ENCODE data around the gene KLHL26. TPM values are rescaled to one million over a fixed set of nuclear protein-coding genes. Genes with fewer than 3 reads are reported as not detected.

The KLHL26 gene
- total and polyA plus RNA-seq, 2 of the 4 experiments (the other 2 are of a cell fraction) = 2.2 to 4.7 TPM

DNA sequence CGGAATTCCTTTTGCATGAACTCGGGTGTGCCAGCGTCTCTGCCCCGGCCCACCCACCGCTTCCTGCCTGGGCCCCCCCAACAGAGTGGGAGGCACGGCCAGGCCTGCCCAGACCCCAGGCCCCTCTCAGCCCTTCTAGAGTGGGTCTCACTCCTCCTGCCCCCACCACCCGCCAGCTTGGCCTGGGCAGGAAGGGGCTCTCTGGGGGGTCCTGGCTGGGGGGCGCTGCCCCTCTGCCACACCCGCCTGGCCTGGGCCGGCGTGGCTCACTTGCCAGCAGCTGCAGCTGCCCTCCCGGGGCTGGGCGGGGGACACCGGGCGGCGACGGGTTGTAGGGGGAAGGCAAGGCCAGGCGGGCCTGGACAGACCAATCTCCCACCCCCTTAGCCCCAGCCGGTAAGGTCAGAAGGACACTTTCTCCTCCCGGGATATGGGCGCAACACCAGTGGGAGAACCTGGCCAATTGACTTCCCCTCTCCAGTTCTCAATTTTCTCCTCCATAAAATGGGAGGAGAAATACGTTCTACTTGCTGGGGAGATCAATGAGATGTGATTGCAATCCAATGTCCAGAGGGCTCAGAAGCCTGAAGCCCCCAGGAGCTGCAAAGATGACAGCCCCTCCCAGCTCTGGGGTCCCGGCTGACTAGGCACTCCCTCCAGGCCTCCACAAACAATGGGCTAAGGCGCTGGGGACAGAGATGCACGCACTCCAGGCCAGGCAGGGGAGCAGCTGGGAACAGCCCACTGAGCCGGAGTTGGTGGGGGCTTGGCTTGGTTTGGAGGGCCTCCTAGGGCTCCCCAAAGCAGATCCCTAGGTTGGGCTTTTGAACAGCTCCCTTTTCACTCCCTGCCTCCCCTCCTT is 32.6 kb upstream of the KLHL26 start:
- Histone ChIP-seq H3K9me3 (ENCODE audit: control insufficient read depth, insufficient read depth, low read length) (no peaks in the 10 kb centered on the region), H2AK9ac (replicated peaks; ENCODE audit: low read depth, low read length, poor library complexity) (peak overlapping the region; percentile 42), H4K5ac (ENCODE audit: low read depth, low read length) (no peak overlapping the region), H3K56ac (ENCODE audit: extremely low read depth, insufficient read depth, low read length) (no peak overlapping the region), H3K9me1 (ENCODE audit: insufficient read depth, low read length) (no peaks in the 10 kb centered on the region), H2BK15ac (ENCODE audit: low read depth, low read length) (no peak overlapping the region), H2AFZ (replicated peaks; ENCODE audit: low read length, poor library complexity) (no peak overlapping the region), H4K8ac (ENCODE audit: low read depth in 2 of 2, low read length in 2 of 2) (no peak overlapping the region), H2BK20ac (ENCODE audit: low read depth, low read length) (no peak overlapping the region), H3K4me3 (ENCODE audit: insufficient read depth, low read depth, low read length) (no peak overlapping the region), H3K23ac (ENCODE audit: low read depth, low read length) (no peak overlapping the region), H2AK5ac (ENCODE audit: low read depth, low read length) (no peak overlapping the region), H2BK5ac (ENCODE audit: low read depth, low read length, poor library complexity, severe bottlenecking) (no peak overlapping the region), H3K4me2 (ENCODE audit: low read depth, low read length) (no peak overlapping the region), H3K14ac (replicated peaks; ENCODE audit: low read depth, low read length) (no peak overlapping the region), H3K18ac (ENCODE audit: low read depth, low read length) (no peak overlapping the region), H3K36me3 (ENCODE audit: control insufficient read depth, insufficient read depth, low read length) (no peaks in the 10 kb centered on the region), H3K27ac (ENCODE audit: insufficient read depth, low read length) (no peak overlapping the region), H3K4ac (ENCODE audit: low read depth, low read length) (no peak overlapping the region), H3K27me3 (ENCODE audit: control insufficient read depth, insufficient read depth, low read length) (peaks cover 57% of the 10 kb centered on the region), H3K9ac (ENCODE audit: low read depth, low read length) (no peak overlapping the region), H3K79me1 (ENCODE audit: low read depth in 1 of 2, low read length in 2 of 2) (no peaks in the 10 kb centered on the region), H4K20me1 (ENCODE audit: insufficient read depth, low read length) (peaks cover 8% of the 10 kb centered on the region), H4K91ac (ENCODE audit: insufficient read depth, low read depth, low read length) (no peak overlapping the region), H2BK120ac (ENCODE audit: low read depth, low read length) (no peak overlapping the region), H3K4me1 (ENCODE audit: control insufficient read depth, insufficient read depth, low read length) (peaks cover 5% of the 10 kb centered on the region; the same call in 1 of the 2 replicates)
- DNase-seq = no peak
- in situ Hi-C loops (cut with MboI; ENCODE audit: low sequenced_read_pairs) (no loop called here), intact Hi-C loops (cut with micrococcal nuclease) (no loop called here), dilution Hi-C loops (cut with HindIII; ENCODE audit: low sequenced_read_pairs, unreplicated experiment) (no loop called here)
- ChIA-PET CTCF (interaction anchor here (0.5 to 0.6 kb wide), 2 partner anchors 30 to 84 kb away, joined by 3 read pairs; no protein-coding TSS in a partner anchor), POLR2A (ENCODE audit: unreplicated experiment) (no interaction called here)
- WGBS, 2 experiments (ENCODE audit: extremely low coverage in 2 of 2, insufficient read length in 1 of 2) = no CpG with 5 or more reads among the region's 26 CpGs
- TF ChIP-seq MXI1 (IDR thresholded peaks at IDR 0.05; ENCODE audit: borderline replicate concordance, low read depth, low read length) = no peak
- no peak for TF ChIP-seq RAD21 (IDR thresholded peaks at IDR 0.05; ENCODE audit: low read length)
- TF ChIP-seq NFE2L2 (IDR thresholded peaks at IDR 0.05; ENCODE audit: low read depth, low read length) = no peak
- TF ChIP-seq POLR2A (IDR thresholded peaks at IDR 0.05; ENCODE audit: low read depth, low read length) = no peak
- TF ChIP-seq SMC3 (IDR thresholded peaks at IDR 0.05; ENCODE audit: low read depth, low read length) = no peak
- TF ChIP-seq RCOR1 (IDR thresholded peaks at IDR 0.05; ENCODE audit: insufficient replicate concordance, low read length) = no peak
- TF ChIP-seq, protein P1, sequence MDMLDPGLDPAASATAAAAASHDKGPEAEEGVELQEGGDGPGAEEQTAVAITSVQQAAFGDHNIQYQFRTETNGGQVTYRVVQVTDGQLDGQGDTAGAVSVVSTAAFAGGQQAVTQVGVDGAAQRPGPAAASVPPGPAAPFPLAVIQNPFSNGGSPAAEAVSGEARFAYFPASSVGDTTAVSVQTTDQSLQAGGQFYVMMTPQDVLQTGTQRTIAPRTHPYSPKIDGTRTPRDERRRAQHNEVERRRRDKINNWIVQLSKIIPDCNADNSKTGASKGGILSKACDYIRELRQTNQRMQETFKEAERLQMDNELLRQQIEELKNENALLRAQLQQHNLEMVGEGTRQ (IDR thresholded peaks at IDR 0.05; ENCODE audit: low read depth, low read length) = no peak
- TF ChIP-seq MAFK (IDR thresholded peaks at IDR 0.05; ENCODE audit: low read depth, low read length) = no peak
- TF ChIP-seq FOS (IDR thresholded peaks at IDR 0.05; ENCODE audit: low read depth, low read length) = no peak
- TF ChIP-seq CHD1 (IDR thresholded peaks at IDR 0.05; ENCODE audit: low read depth, low read length) = no peak
- BruUV-seq (replicated peaks) = no TSS peak
- no peak for ATAC-seq (ENCODE audit: low read depth)

Data from IMR-90 (cell line).